LNCAP (cell line): Measurements from ENCODE around the gene DNAAF3.

ENCODE experiments used
- TF ChIP-seq, protein P1 (sequence below): fragments of 450-650 bp; IDR thresholded peaks from 2 replicates; pipeline ENCODE4 v1.5.1; 2017; ENCODE audit warnings: mild to moderate bottlenecking

The DNAAF3 gene

GRCh38 chr19:55181740-55182139 lies 15.3 kb upstream of the DNAAF3 start:
- TF ChIP-seq, protein P1, sequence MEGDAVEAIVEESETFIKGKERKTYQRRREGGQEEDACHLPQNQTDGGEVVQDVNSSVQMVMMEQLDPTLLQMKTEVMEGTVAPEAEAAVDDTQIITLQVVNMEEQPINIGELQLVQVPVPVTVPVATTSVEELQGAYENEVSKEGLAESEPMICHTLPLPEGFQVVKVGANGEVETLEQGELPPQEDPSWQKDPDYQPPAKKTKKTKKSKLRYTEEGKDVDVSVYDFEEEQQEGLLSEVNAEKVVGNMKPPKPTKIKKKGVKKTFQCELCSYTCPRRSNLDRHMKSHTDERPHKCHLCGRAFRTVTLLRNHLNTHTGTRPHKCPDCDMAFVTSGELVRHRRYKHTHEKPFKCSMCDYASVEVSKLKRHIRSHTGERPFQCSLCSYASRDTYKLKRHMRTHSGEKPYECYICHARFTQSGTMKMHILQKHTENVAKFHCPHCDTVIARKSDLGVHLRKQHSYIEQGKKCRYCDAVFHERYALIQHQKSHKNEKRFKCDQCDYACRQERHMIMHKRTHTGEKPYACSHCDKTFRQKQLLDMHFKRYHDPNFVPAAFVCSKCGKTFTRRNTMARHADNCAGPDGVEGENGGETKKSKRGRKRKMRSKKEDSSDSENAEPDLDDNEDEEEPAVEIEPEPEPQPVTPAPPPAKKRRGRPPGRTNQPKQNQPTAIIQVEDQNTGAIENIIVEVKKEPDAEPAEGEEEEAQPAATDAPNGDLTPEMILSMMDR: no peak

DNA sequence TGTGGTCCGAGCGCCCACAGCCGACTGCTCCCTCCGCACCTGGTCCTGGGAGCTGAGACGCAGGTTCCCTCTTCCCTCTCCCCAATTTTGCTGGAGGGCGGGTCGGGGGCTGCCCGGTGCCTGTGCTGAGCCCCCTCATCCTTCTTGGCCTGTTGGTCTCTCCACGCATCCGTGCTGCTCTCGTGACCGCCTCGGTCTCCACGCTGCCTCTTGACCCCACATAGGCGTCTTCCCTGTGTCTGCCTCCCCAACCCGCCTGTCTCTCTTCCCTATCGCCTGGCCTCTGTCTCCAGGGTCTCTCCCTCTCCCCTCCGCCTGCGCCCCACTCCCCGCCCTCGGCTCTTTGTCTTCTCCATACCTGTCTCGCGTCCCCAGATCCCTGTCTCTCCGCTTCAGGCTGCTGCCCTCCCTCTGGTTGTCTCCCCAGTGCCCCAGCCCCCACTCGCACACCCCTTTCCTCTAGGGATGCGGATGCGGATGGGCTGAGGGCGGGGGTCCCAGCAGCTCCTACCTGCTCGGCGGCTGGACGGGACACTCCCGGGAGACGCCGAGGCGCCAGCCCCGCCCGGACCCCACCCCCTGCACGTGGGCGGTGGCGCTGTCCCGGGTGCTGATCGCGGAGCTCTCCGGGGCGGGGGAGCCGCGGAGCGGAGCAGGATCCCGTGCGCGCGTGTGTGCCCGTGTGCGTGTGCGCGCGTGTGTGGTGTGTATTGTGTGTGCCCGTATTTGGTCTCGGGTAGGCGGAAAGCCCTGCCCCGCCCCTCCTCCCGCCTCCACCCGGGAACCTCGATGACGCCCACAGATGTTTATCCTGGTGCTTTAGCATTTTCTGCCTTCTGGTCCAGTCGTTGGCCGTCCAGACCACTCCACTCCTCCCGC lies 13.4 kb upstream of the DNAAF3 start, which contains the start of gene SYT5:
Gene SYT5 (minus strand): TSS at position 684 of the 879 bp plus-strand sequence. CDS start 1,248 bp downstream, outside the sequence.
- TF ChIP-seq, protein P1: no peak

DNA sequence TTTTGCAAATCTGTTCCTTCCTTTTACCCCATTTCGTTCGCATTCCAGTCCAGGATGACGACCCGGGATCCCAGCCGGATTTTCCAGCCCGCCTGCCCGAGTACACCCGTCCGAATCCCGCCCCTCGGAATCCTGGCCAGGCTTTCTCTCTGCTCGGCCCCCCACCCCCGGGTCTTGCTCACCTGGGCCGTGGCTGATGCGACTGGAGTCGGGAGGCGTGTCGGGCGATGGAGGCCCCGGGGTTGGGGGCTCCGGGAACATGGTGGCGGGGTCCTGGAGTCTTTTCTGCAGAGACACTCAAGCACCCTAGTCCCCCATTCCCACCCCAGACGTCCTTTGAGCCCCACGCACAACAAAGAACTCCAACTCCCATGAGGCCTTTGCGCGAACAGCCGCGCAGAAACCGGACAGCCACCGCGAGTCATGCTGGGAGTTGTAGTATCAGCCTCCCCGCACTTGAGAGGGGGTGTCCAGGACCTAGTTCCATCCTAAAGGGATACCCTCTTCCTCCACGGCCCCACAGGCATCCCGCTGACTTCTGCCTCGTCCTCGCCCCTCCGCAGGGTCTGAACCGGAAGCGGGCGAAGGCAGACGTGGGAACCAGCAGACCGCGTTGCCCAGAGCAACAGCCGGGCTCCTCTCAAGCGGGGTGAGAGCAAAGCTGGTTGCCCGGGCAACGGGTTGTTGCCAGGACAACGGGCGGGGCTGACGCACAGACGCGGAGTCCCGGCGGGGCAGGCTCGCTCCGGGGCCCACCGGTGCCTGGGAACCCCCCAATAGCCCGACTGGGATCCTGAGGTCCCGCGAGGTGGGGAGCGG lies 12.6 kb upstream of the DNAAF3 start:
- TF ChIP-seq, protein P1: no peak

DNA sequence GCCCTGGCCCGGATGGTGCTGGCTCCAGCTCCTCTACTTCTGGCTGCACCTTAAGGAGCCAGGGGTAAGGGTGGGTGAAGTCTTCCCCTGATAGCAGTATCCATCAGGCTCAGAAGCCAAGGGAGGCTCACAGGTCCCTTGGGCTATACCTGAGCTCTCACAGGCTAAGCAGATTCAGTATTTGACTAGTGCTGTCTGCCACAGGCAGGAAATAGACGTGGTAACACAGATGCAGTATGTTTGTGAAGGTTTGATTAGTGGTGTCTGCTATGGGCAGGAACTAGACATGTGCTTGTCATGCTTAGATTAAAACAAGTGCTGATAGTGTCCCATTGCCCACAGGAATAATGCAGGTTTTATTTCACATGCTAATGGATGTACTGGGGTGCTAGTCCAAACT lies 9.7 kb upstream of the DNAAF3 start:
- TF ChIP-seq, protein P1: no peak

DNA sequence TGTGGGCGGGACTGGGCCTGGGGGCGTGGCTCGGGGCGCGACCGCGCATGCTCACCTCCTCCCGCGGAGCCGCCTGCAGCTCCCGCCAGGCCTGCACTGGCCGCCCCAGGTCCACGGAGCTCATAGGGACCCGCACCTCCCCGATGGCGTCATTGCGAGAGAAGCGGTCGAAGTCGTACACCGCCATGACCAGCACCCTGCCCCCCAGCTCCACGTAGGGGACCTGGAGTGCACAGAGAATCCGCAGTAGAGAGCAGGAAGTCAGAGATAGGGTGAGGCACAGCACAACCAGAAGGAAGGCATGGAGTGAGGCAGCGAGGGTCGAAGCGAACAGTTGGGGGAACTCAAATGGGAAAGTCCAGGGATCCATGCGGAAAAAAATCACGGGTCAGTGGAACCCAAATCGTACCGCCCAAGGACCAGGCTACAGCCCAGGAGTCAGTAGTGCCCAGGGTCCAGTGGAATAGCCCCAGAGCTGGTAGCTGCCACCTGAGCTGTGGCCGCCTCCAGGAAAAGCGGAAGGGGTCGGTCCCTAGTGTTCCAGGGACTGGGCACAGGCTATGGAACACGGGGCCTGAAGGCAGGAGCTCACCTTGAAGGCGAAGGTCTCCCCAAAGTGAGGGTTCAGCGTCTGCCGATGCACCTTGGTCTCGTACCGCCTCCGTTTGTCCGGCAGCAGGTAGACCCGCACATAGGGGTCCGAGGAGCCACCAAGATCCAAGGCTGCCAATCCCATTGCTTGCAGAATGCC lies 8.9 kb upstream of the DNAAF3 start:
- TF ChIP-seq, protein P1: no peak

GRCh38 chr19:55174425-55175116 lies 8.2 kb upstream of the DNAAF3 start:
- TF ChIP-seq, protein P1: no peak
